Stimulated activated naive B cell treated with anti-CD40 and anti-IgM and Interleukin-4, amounts not matched to agents 10 μg/mL and 1 μg/mL and 100 μg/mL, for 72 hours (primary cell): Measurements from ENCODE around the gene PCBP1.
"Not testable (repeated sequence)": the region's sequence is repeated elsewhere in the genome, so short reads cannot be mapped to it uniquely, and the experiment has no call there.

Source experiments
- ATAC-seq, 2 donors: fragments of 150-1000 bp; cut with Tn5 transposase; replicated peaks; 2 replicates each; pipeline ENCODE4 v1.10.0; 2021; ENCODE audit warnings: moderate library complexity in 1 of 2
- DNase-seq: peaks from one replicate; pipeline ENCODE4 v3.0.0; 2021
- H3K27ac Mint-ChIP-seq: one replicate; pipeline ENCODE4 v1.8.0; 2022; ENCODE audit warnings: mild to moderate bottlenecking, mixed read lengths
- H3K27me3 Mint-ChIP-seq, 2 donors: one replicate each; pipeline ENCODE4 v1.8.0; 2022; ENCODE audit warnings: mixed read lengths in 2 of 2
- H3K36me3 Mint-ChIP-seq, 2 donors: one replicate each; pipeline ENCODE4 v1.8.0; 2022; ENCODE audit warnings: mixed read lengths in 2 of 2, mild to moderate bottlenecking in 1 of 2
- H3K4me1 Mint-ChIP-seq, 2 donors: one replicate each; pipeline ENCODE4 v1.8.0; 2022; ENCODE audit warnings: mixed read lengths in 2 of 2, mild to moderate bottlenecking in 1 of 2
- H3K4me3 Mint-ChIP-seq, 2 donors: one replicate each; pipeline ENCODE4 v1.8.0; 2022; ENCODE audit warnings: mild to moderate bottlenecking in 2 of 2, mixed read lengths in 2 of 2, moderate library complexity in 1 of 2
- H3K9me3 Mint-ChIP-seq, 2 donors: one replicate each; pipeline ENCODE4 v1.8.0; 2022; ENCODE audit warnings: mixed read lengths in 2 of 2, mild to moderate bottlenecking in 1 of 2

PCBP1 gene

DNA sequence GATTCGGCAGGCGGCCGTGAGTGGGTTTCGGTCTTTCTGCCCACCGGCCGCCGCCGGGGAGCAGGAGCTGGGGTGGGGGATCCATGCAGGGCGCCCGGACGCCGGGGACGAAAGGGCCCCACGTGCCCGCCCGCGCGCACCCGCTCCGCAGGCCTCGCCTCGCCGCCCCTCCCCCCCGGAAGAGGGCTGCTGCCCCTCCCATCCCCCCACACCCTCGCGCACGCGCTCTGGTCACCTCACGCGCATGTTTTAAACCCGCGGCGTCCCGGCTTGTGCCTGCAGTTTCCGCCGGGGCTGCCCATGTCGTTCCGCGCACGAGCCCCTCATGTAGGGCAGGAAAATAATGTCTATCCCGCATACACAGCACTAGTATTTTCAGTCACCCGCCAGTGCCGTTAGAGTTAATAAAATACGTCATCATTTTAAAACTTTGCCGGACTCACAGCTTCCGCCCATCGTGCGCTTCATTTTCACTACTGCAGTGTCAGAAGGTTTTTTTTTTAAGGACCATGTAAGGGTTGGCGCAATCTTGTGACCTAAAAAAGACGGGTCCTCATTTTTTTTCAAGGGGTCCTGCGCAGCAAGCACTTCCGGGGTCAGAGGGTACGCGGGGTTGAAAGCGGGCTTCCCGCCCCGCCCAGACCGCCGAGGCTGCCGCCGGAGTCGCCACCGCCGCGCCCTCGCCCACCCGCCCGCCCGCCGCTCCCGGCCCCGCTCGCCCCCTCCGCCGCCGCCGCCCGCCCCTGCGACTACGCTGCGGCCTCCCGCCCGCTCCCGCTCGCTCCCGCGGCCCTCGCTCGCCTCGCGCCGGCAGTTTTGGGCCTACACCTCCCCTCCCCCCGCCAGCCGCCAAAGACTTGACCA is at the start of gene PCBP1:
Gene PCBP1 (plus strand): TSS at position 640 of the 864 bp plus-strand sequence. CDS start 267 bp downstream, outside the sequence.
- peak within 1 kb of the TSS; percentile 96 for H3K4me3 Mint-ChIP-seq
- H3K27ac Mint-ChIP-seq = peak within 1 kb of the TSS; percentile 100
- peak; percentile 90 for DNase-seq
- H3K36me3 Mint-ChIP-seq = peaks cover 50 to 66% of the 10 kb centered on the region in 2 donors
- H3K9me3 Mint-ChIP-seq = peaks cover 3 to 6% of the 10 kb centered on the region in 2 donors
- ATAC-seq = peak; percentile 54 to 61
- no peaks in the 10 kb centered on the region for H3K27me3 Mint-ChIP-seq
- H3K4me1 Mint-ChIP-seq = peaks cover 44 to 57% of the 10 kb centered on the region in 2 donors

DNA sequence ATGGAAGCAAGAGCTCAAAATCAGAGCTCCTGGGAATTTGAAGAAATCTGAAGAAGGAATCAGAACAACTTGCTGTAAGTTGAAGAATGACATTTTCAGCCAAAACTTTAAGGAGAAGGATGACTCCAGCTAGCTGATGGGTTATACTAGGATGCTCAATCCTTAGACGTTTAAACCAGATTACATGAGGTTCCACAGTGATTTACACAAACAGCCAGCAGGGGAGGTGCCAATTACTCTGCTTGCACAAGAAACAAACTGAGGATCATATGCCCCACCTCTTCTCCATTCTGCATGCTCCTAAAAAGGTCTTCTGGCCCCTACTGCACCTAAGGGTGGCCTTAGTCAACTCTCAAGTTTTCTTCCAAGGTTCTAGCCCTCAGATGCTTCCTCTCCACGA is 47.9 kb upstream of the PCBP1 start:
- ATAC-seq = no peak
- Mint-ChIP-seq H3K4me3 (no peak overlapping the region), H3K27ac (no peak overlapping the region), H3K27me3 (no peaks in the 10 kb centered on the region), H3K36me3 (peaks cover 12 to 31% of the 10 kb centered on the region in 2 donors), H3K9me3 (no peaks in the 10 kb centered on the region), H3K4me1 (no peaks in the 10 kb centered on the region)
- no peak for DNase-seq

DNA sequence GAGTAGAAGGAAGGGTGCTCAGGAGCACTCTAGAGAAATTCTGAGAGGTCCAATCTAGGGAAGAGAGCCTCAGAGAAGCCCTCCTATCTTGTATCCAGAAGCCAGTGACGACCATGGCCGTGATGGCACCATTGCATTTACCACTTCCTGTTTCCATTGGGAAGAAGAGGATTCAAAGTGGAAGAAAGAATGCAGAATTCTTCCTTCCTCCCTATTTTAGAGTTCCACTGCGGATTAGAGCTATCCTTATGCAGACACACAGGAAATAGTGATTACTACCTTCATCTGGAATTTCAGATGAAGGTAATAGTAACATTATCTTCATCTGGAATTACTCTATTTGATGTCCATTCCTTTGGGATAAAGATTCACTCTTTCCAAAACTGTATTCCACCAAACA is 45.6 kb upstream of the PCBP1 start:
- Mint-ChIP-seq H3K27ac (no peak overlapping the region), H3K4me3 (no peak overlapping the region), H3K4me1 (peaks cover 0 to 2% of the 10 kb centered on the region in 2 donors), H3K36me3 (peaks cover 14 to 31% of the 10 kb centered on the region in 2 donors), H3K9me3 (no peaks in the 10 kb centered on the region), H3K27me3 (no peaks in the 10 kb centered on the region)
- ATAC-seq (no peak), DNase-seq (no peak)

DNA sequence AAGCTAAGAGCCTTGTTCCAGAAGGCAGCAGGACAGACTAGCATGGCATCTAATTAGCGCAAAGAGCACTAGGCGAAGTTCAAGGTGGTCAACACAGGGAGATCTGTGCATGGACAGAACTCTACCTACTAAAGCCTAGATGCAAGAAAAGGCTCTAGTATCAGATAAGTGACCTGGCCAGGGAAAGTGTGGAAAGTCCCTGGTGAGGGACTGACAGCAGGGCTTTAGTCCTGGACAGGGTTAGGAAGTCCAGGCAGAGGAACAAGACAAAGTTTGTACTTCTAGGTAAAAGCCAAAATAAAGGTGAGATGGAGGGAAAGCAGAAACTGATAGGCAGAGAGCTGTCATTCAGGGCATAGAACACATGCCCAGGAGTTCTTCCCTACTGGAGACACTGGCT is 45.0 kb upstream of the PCBP1 start:
- ATAC-seq = no peak
- Mint-ChIP-seq H3K36me3 (peaks cover 14 to 35% of the 10 kb centered on the region in 2 donors), H3K27me3 (no peaks in the 10 kb centered on the region), H3K9me3 (no peaks in the 10 kb centered on the region), H3K27ac (peak overlapping the region; percentile 20), H3K4me3 (no peak overlapping the region), H3K4me1 (peaks cover 2 to 4% of the 10 kb centered on the region in 2 donors)
- DNase-seq = no peak

DNA sequence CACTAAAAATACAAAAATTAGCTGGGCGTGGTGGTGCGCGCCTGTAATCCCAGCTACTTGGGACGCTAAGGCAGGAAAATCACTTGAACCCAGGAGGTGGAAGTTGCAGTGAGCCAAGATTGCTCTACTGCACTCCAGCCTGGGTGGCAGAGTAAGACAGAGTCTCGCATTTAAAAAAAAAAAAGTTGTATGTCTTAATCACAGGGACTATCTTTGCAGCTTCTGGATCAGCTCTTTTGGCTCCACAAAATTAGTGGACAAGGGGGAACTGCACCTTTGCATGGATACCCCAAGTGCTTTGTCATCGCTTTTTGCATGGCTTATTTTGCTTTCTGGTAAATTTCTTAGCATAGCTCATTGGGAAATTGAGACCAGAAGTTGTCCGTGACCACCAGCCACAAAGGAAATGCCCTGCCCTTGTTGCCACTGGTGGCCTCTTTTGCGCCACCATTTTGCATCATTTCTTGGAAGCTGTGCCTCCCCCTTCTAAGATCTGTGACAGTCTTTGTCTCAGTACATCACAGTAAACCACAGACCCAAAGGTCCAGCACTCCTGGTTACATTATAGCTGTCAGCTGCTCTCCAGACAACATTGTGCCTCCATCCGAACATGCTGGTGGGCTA is 43.9 kb upstream of the PCBP1 start:
- peaks cover 17 to 35% of the 10 kb centered on the region in 2 donors for H3K36me3 Mint-ChIP-seq
- peaks cover 4 to 8% of the 10 kb centered on the region in 2 donors for H3K4me1 Mint-ChIP-seq
- H3K9me3 Mint-ChIP-seq = no peaks in the 10 kb centered on the region
- no peaks in the 10 kb centered on the region for H3K27me3 Mint-ChIP-seq
- H3K4me3 Mint-ChIP-seq = no peak overlapping the region
- no peak overlapping the region for H3K27ac Mint-ChIP-seq
- no peak for ATAC-seq
- DNase-seq = no peak

DNA sequence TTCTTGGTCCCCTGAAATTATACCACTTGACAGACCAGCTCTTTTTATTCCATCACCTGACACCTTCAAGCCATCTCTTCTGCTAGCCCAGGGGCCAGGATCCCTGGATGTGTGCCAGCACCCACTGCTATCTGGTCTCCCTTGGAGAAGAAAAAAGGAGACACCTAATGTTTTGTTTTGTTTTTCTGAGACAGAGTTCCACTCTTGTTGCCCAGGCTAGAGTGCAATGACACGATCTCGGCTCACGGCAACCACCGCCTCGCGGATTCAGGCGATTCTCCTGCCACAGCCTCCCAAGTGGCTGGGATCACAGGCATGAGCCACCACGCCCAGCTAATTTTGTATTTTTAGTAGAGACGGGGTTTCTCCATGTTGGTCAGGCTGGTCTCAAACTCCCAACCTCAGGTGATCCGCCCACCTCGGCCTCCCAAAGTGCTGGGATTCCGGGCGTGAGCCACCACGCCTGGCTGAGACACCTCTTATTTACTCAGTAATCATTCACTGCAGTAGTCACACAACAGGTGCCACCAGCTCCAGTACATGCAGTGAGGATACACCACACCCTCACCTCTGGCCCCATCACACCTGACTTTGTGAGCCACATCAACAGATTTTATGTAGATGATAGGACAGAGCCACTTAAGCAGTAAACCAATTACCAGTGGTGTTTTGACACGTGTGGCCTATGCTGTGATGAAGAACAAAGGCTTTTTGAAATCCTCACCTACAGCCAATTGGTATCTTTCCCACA is 42.8 kb upstream of the PCBP1 start:
- H3K27me3 Mint-ChIP-seq = no peaks in the 10 kb centered on the region
- H3K4me3 Mint-ChIP-seq = no peak overlapping the region

DNA sequence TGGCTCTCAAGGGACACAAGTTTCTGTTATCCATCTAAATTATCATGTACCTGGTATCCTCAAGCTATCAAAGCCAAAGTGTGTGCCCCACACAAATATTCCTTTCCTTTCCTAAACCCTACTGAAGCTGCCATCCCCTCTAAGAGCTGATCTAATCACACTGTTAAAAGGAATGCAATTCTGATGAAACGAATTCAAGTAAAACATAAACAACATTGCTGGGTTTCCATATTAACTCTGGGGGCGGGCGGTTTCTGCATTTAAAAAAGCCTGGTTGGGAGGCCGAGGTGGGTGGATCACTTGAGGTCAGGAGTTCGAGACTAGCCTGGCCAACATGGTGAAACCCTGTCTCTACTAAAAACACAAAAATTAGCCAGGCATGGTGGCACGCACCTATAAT is 41.9 kb upstream of the PCBP1 start:
- Mint-ChIP-seq H3K4me3 (no peak overlapping the region), H3K4me1 (peaks cover 4 to 8% of the 10 kb centered on the region in 2 donors), H3K36me3 (peaks cover 16 to 29% of the 10 kb centered on the region in 2 donors), H3K27ac (no peak overlapping the region), H3K9me3 (no peaks in the 10 kb centered on the region), H3K27me3 (no peaks in the 10 kb centered on the region)
- DNase-seq = no peak
- ATAC-seq = no peak

More for the DNA sequence above, 42.8 kb upstream of the PCBP1 start:
- Mint-ChIP-seq H3K4me1 (peaks cover 4 to 8% of the 10 kb centered on the region in 2 donors), H3K9me3 (no peaks in the 10 kb centered on the region), H3K27ac (no peak overlapping the region), H3K36me3 (peaks cover 16 to 35% of the 10 kb centered on the region in 2 donors)
- no peak for DNase-seq
- no peak for ATAC-seq

DNA sequence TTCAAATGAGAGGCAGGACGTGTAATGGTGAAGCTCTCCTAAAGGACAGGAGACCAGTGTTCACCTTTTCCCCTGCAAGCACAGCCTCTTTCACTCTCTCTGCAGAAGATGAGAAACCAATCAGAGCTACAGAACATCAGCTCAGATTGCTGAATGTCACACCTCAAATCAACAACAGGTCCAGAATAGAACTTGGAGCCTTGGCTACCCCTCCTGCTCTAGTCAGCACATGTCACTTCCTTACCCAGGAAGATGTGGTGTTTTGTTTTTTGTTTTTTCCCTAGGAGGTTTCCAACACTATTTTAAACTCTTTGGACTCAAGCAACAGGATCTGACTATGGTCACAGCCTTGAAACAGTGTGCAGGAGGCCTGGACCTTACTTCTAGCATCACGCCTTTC is 41.3 kb upstream of the PCBP1 start:
- ATAC-seq (no peak), DNase-seq (no peak)
- H3K36me3 Mint-ChIP-seq = peaks cover 16 to 29% of the 10 kb centered on the region in 2 donors
- peaks cover 4 to 8% of the 10 kb centered on the region in 2 donors for H3K4me1 Mint-ChIP-seq
- H3K27me3 Mint-ChIP-seq = no peaks in the 10 kb centered on the region
- no peak overlapping the region for H3K4me3 Mint-ChIP-seq
- no peak overlapping the region for H3K27ac Mint-ChIP-seq
- H3K9me3 Mint-ChIP-seq = no peaks in the 10 kb centered on the region

DNA sequence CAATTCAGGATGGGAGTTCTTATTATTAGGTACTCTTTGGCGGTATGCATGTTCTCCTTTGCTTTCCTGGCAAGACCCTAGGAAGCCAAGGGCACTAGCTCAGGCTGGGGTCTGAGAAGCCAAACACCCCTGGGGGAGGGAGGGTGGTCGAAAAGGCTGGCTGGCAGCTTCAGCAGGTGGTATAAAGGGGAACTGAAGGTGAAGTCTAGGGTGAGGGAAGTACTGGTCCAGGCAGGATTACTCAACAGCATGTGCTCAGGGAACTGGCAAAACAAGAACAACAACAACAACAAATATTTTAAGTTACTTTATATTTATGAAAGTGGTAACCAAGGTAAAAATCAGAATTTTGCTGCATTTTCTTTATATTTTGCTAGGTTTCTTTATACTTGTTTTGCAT is 40.7 kb upstream of the PCBP1 start:
- Mint-ChIP-seq H3K9me3 (no peaks in the 10 kb centered on the region), H3K4me1 (peaks cover 4 to 8% of the 10 kb centered on the region in 2 donors), H3K27ac (peak overlapping the region; percentile 27), H3K36me3 (peaks cover 14 to 34% of the 10 kb centered on the region in 2 donors), H3K27me3 (no peaks in the 10 kb centered on the region), H3K4me3 (no peak overlapping the region)
- DNase-seq = no peak
- no peak for ATAC-seq

DNA sequence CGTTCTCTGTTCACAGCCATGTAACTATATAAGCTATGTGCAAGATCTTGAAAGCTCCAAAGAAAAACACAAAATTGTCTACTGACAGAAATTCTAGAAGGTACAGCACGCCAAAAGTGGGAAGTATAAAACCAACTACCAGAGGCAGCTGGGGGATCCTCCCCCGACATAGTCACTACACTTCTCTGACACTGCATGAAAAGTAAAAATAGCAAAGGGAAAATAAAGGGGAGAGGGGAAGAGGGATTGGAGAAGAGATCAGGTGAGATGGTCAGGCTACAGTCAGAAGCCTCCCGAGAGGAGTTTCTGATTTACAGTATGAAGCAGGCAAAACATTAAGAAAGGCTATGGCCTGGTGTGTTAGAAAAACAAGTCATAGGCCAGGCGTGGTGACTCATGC is 39.8 kb upstream of the PCBP1 start:
- Mint-ChIP-seq H3K27me3 (no peaks in the 10 kb centered on the region), H3K27ac (no peak overlapping the region), H3K36me3 (peaks cover 19 to 41% of the 10 kb centered on the region in 2 donors), H3K9me3 (no peaks in the 10 kb centered on the region), H3K4me3 (no peak overlapping the region), H3K4me1 (peaks cover 4 to 8% of the 10 kb centered on the region in 2 donors)
- ATAC-seq (no peak), DNase-seq (no peak)

DNA sequence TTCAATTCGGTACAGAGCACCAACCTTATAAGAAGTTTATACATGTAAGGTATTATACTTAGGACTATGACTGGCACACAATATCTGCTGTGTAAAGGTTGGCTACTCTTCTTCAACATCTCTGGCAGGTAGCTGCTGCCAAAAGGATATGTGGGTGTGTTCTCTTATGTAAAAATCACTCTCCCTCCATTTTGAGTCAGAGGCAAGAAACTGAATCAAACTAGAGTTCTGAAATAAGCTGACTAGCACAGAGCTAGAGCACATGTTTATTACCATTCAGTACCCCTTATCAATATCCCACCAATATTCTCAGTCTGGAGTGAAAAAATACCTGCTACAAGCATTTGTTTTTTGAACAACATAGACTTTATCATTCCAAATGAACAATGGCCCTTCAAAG is 38.0 kb upstream of the PCBP1 start:
- DNase-seq = no peak
- Mint-ChIP-seq H3K4me1 (peaks cover 4 to 8% of the 10 kb centered on the region in 2 donors), H3K27me3 (no peaks in the 10 kb centered on the region), H3K27ac (no peak overlapping the region), H3K9me3 (no peaks in the 10 kb centered on the region), H3K4me3 (no peak overlapping the region), H3K36me3 (peaks cover 25 to 43% of the 10 kb centered on the region in 2 donors)
- no peak for ATAC-seq

DNA sequence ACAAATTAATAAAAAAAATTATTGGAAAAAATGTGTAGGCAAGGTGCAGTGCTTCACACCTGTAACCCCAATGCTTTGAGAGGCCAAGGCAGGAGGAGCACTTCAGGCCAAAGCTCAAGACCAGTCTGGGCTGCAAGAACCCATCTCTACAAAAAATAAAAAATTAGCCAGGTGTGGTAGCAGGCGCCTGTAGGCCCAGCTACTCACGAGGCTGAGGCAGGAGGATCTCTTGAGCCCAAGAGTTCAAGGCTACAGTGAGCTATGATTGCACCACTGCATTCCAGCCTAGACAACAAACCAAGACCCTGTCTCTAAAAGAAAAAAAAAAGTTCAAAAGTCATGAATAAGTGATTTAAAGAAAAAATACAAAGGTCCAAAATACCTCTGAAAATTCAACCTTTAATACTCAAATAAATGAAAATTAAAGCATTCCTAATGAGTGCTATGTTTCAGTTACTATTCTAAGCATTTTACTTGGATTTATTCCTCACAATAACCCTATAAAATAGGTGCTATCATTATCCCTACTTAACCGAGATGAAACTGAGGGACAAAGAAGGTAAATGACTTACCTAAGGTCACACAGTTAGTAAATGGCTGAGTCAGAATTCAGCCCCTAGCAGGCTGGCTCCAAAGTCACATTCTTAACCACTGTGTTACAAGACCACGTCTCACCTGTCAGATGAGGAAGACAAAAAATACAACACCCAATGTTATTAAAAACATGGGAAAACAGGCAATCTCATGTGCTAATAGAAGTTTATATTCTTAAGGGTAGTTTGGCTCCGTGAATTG is 36.4 kb upstream of the PCBP1 start:
- ATAC-seq = no peak
- DNase-seq = no peak
- H3K36me3 Mint-ChIP-seq = peaks cover 29 to 49% of the 10 kb centered on the region in 2 donors
- no peak overlapping the region for H3K4me3 Mint-ChIP-seq
- no peaks in the 10 kb centered on the region for H3K27me3 Mint-ChIP-seq
- peaks cover 4 to 8% of the 10 kb centered on the region in 2 donors for H3K4me1 Mint-ChIP-seq
- H3K9me3 Mint-ChIP-seq = peaks cover 0 to 1% of the 10 kb centered on the region in 2 donors
- H3K27ac Mint-ChIP-seq = no peak overlapping the region

DNA sequence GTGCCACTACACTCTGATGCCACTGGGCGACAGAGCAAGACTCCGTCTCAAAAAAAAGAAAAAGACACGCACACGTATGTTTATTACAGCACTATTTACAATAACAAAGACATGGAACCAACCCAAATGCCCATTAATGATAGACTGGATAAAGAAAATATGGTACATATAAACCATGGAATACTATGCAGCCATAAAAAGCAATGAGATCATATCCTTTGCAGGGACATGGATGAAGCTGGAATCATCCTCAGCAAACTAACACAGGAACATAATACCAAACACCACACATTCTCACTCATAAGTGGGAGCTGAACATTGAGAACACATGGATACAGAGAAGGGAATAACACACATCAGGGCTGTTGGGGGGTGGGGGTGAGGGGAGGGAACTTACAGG is 32.0 kb upstream of the PCBP1 start:
- DNase-seq, ATAC-seq, H3K4me1 Mint-ChIP-seq, H3K27me3 Mint-ChIP-seq, H3K4me3 Mint-ChIP-seq, H3K9me3 Mint-ChIP-seq, H3K27ac Mint-ChIP-seq: not testable (repeated sequence)
- peaks cover 29 to 46% of the 10 kb centered on the region in 2 donors for H3K36me3 Mint-ChIP-seq

DNA sequence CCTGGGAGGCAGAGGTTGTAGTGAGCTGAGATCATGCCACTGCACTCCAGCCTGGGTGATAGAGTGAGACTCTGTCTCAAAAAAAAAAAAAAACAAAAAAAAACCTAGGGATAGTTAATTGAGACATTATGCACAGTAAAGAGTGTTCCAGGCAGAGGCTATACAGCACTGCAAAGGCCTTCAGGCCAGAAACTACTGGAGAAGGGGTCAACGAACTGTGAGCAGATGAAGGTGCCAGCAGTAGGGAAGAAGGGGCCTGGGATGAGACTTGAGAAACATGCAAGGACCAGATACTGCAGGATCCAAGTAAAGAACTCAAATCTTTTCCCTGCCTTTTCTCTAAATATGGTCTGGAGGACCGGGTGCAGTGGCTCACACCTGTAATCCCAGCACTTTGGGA is 26.0 kb upstream of the PCBP1 start:
- ATAC-seq = no peak
- DNase-seq = no peak
- Mint-ChIP-seq H3K4me3 (no peak overlapping the region), H3K4me1 (no peaks in the 10 kb centered on the region), H3K27me3 (no peaks in the 10 kb centered on the region), H3K36me3 (peaks cover 30 to 49% of the 10 kb centered on the region in 2 donors), H3K27ac (no peak overlapping the region), H3K9me3 (no peaks in the 10 kb centered on the region)
